ENCODE data around the gene CDK14.

CDK14 gene

GRCh38 chr7:90660100-90660499 is 64.0 kb downstream of the CDK14 start:
- Histone ChIP-seq H2BK12ac (ENCODE audit: low read length) (no peak overlapping the region), H3K36me3 (ENCODE audit: control insufficient read depth in 1 of 2, insufficient read depth in 2 of 2, low read length in 2 of 2) (no peaks in the 10 kb centered on the region), H3K18ac (ENCODE audit: low read length) (no peak overlapping the region), H3K4me2 (ENCODE audit: low read length) (no peak overlapping the region), H3K23ac (ENCODE audit: low read length) (no peak overlapping the region), H3K14ac (ENCODE audit: low read length) (no peak overlapping the region), H3K4me3 (ENCODE audit: low read depth, low read length) (no peak overlapping the region), H2BK120ac (ENCODE audit: insufficient read depth, low read length, poor library complexity) (no peak overlapping the region), H3K9me3 (ENCODE audit: insufficient read depth, low read depth, low read length) (no peaks in the 10 kb centered on the region), H3K79me2 (ENCODE audit: control insufficient read depth, insufficient read depth, low read length, poor library complexity) (no peaks in the 10 kb centered on the region), H3K4ac (ENCODE audit: low read depth, low read length) (no peak overlapping the region), H2AK5ac (ENCODE audit: low read length) (no peak overlapping the region), H2BK5ac (ENCODE audit: low read depth, low read length, poor library complexity) (no peak overlapping the region), H4K12ac (ENCODE audit: low read depth, low read length) (no peak overlapping the region), H3K27me3 (ENCODE audit: insufficient read depth, low read length) (no peaks in the 10 kb centered on the region), H3K9ac (ENCODE audit: low read length) (no peak overlapping the region), H4K91ac (ENCODE audit: low read depth, low read length) (no peak overlapping the region), H2AFZ (ENCODE audit: insufficient read depth, low read length, poor library complexity) (no peak overlapping the region), H3K79me1 (ENCODE audit: low read length) (no peaks in the 10 kb centered on the region), H3K4me1 (ENCODE audit: control insufficient read depth in 1 of 2, insufficient read depth in 2 of 2, low read length in 2 of 2) (no peaks in the 10 kb centered on the region), H3K27ac (ENCODE audit: low read depth, low read length) (no peak overlapping the region), H4K8ac (ENCODE audit: low read depth, low read length) (no peak overlapping the region)
- no peak for DNase-seq
- no CpG with 5 or more reads among the region's 2 CpGs for WGBS (ENCODE audit: extremely low coverage, insufficient coverage, insufficient read length)

GRCh38 chr7:90660819-90661218 is 64.7 kb downstream of the CDK14 start:
- Histone ChIP-seq H3K9me3 (ENCODE audit: insufficient read depth, low read depth, low read length) (no peaks in the 10 kb centered on the region), H2BK12ac (ENCODE audit: low read length) (no peak overlapping the region), H3K4ac (ENCODE audit: low read depth, low read length) (no peak overlapping the region), H2AFZ (ENCODE audit: insufficient read depth, low read length, poor library complexity) (no peak overlapping the region), H2AK5ac (ENCODE audit: low read length) (no peak overlapping the region), H3K4me3 (ENCODE audit: low read depth, low read length) (no peak overlapping the region), H3K4me2 (ENCODE audit: low read length) (no peak overlapping the region), H3K18ac (ENCODE audit: low read length) (no peak overlapping the region), H4K91ac (ENCODE audit: low read depth, low read length) (no peak overlapping the region), H3K36me3 (ENCODE audit: control insufficient read depth in 1 of 2, insufficient read depth in 2 of 2, low read length in 2 of 2) (no peaks in the 10 kb centered on the region), H3K79me2 (ENCODE audit: control insufficient read depth, insufficient read depth, low read length, poor library complexity) (no peaks in the 10 kb centered on the region), H3K27me3 (ENCODE audit: insufficient read depth, low read length) (no peaks in the 10 kb centered on the region), H4K12ac (ENCODE audit: low read depth, low read length) (no peak overlapping the region), H2BK5ac (ENCODE audit: low read depth, low read length, poor library complexity) (no peak overlapping the region), H3K79me1 (ENCODE audit: low read length) (no peaks in the 10 kb centered on the region), H3K9ac (ENCODE audit: low read length) (no peak overlapping the region), H4K8ac (ENCODE audit: low read depth, low read length) (no peak overlapping the region), H2BK120ac (ENCODE audit: insufficient read depth, low read length, poor library complexity) (no peak overlapping the region), H3K27ac (ENCODE audit: low read depth, low read length) (no peak overlapping the region), H3K23ac (ENCODE audit: low read length) (no peak overlapping the region), H3K14ac (ENCODE audit: low read length) (no peak overlapping the region), H3K4me1 (ENCODE audit: control insufficient read depth in 1 of 2, insufficient read depth in 2 of 2, low read length in 2 of 2) (no peaks in the 10 kb centered on the region)
- no CpG with 5 or more reads among the region's 1 CpG for WGBS (ENCODE audit: extremely low coverage, insufficient coverage, insufficient read length)
- no peak for DNase-seq

- no peak overlapping the region for H2BK5ac ChIP-seq (ENCODE audit: low read depth, low read length, poor library complexity)
- H2BK12ac ChIP-seq (ENCODE audit: low read length): no peak overlapping the region
- H3K4ac ChIP-seq (ENCODE audit: low read depth, low read length): no peak overlapping the region
- H2BK120ac ChIP-seq (ENCODE audit: insufficient read depth, low read length, poor library complexity): no peak overlapping the region
- no peak overlapping the region for H3K9ac ChIP-seq (ENCODE audit: low read length)
- H3K36me3 ChIP-seq (ENCODE audit: control insufficient read depth in 1 of 2, insufficient read depth in 2 of 2, low read length in 2 of 2): no peaks in the 10 kb centered on the region
- H4K91ac ChIP-seq (ENCODE audit: low read depth, low read length): no peak overlapping the region
- no peak overlapping the region for H2AK5ac ChIP-seq (ENCODE audit: low read length)
- no peaks in the 10 kb centered on the region for H3K79me1 ChIP-seq (ENCODE audit: low read length)
- no peak overlapping the region for H3K4me3 ChIP-seq (ENCODE audit: low read depth, low read length)
- no peak overlapping the region for H3K4me2 ChIP-seq (ENCODE audit: low read length)
- WGBS (ENCODE audit: extremely low coverage, insufficient coverage, insufficient read length): no CpG with 5 or more reads among the region's 6 CpGs
- no peaks in the 10 kb centered on the region for H3K9me3 ChIP-seq (ENCODE audit: insufficient read depth, low read depth, low read length)
- no peak overlapping the region for H4K12ac ChIP-seq (ENCODE audit: low read depth, low read length)
- H3K27ac ChIP-seq (ENCODE audit: low read depth, low read length): no peak overlapping the region
- no peak overlapping the region for H3K14ac ChIP-seq (ENCODE audit: low read length)
- no peak overlapping the region for H2AFZ ChIP-seq (ENCODE audit: insufficient read depth, low read length, poor library complexity)
- H3K79me2 ChIP-seq (ENCODE audit: control insufficient read depth, insufficient read depth, low read length, poor library complexity): no peaks in the 10 kb centered on the region
- no peak overlapping the region for H3K23ac ChIP-seq (ENCODE audit: low read length)
- no peaks in the 10 kb centered on the region for H3K4me1 ChIP-seq (ENCODE audit: control insufficient read depth in 1 of 2, insufficient read depth in 2 of 2, low read length in 2 of 2)
- H3K27me3 ChIP-seq (ENCODE audit: insufficient read depth, low read length): no peaks in the 10 kb centered on the region
- peak in 1 of 2 donors; percentile 32 for DNase-seq
- no peak overlapping the region for H3K18ac ChIP-seq (ENCODE audit: low read length)
- no peak overlapping the region for H4K8ac ChIP-seq (ENCODE audit: low read depth, low read length)
These were observed 65.4 kb downstream of the CDK14 start for GRCh38 chr7:90661290-90662151.

GRCh38 chr7:90663176-90663575 is 67.1 kb downstream of the CDK14 start:
- H2BK12ac ChIP-seq (ENCODE audit: low read length): no peak overlapping the region
- H4K12ac ChIP-seq (ENCODE audit: low read depth, low read length): no peak overlapping the region
- H3K18ac ChIP-seq (ENCODE audit: low read length): no peak overlapping the region
- H3K9me3 ChIP-seq (ENCODE audit: insufficient read depth, low read depth, low read length): no peaks in the 10 kb centered on the region
- H3K9ac ChIP-seq (ENCODE audit: low read length): no peak overlapping the region
- H3K27me3 ChIP-seq (ENCODE audit: insufficient read depth, low read length): no peaks in the 10 kb centered on the region
- no peak overlapping the region for H4K8ac ChIP-seq (ENCODE audit: low read depth, low read length)
- H2AFZ ChIP-seq (ENCODE audit: insufficient read depth, low read length, poor library complexity): no peak overlapping the region
- no peak overlapping the region for H2BK120ac ChIP-seq (ENCODE audit: insufficient read depth, low read length, poor library complexity)
- no peak for DNase-seq
- no peak overlapping the region for H2AK5ac ChIP-seq (ENCODE audit: low read length)
- no peaks in the 10 kb centered on the region for H3K4me1 ChIP-seq (ENCODE audit: control insufficient read depth in 1 of 2, insufficient read depth in 2 of 2, low read length in 2 of 2)
- H3K36me3 ChIP-seq (ENCODE audit: control insufficient read depth in 1 of 2, insufficient read depth in 2 of 2, low read length in 2 of 2): no peaks in the 10 kb centered on the region
- no peaks in the 10 kb centered on the region for H3K79me2 ChIP-seq (ENCODE audit: control insufficient read depth, insufficient read depth, low read length, poor library complexity)
- H3K4ac ChIP-seq (ENCODE audit: low read depth, low read length): no peak overlapping the region
- H3K4me3 ChIP-seq (ENCODE audit: low read depth, low read length): no peak overlapping the region
- H4K91ac ChIP-seq (ENCODE audit: low read depth, low read length): no peak overlapping the region
- no peak overlapping the region for H2BK5ac ChIP-seq (ENCODE audit: low read depth, low read length, poor library complexity)
- H3K4me2 ChIP-seq (ENCODE audit: low read length): no peak overlapping the region
- no peak overlapping the region for H3K23ac ChIP-seq (ENCODE audit: low read length)
- H3K79me1 ChIP-seq (ENCODE audit: low read length): no peaks in the 10 kb centered on the region
- WGBS (ENCODE audit: extremely low coverage, insufficient coverage, insufficient read length): no CpG with 5 or more reads among the region's 3 CpGs
- no peak overlapping the region for H3K27ac ChIP-seq (ENCODE audit: low read depth, low read length)
- no peak overlapping the region for H3K14ac ChIP-seq (ENCODE audit: low read length)
